Measurements from ENCODE around the gene TXNRD1. TPM values are rescaled to one million over a fixed set of nuclear protein-coding genes. Genes with fewer than 3 reads are reported as not detected.
"Not testable (repeated sequence)": the region's sequence is repeated elsewhere in the genome, so short reads cannot be mapped to it uniquely, and the experiment has no call there.

The TXNRD1 gene
- total RNA-seq, 1 donor from 2014 or later, result 360 TPM

GRCh38 chr12:104320627-104321024, 105.0 kb downstream of the TXNRD1 start:
- DNase-seq (ENCODE audit: low read depth in 2 of 2), result no peak

GRCh38 chr12:104321949-104322348, 106.4 kb downstream of the TXNRD1 start:
- DNase-seq (ENCODE audit: low read depth in 2 of 2), result no peak

GRCh38 chr12:104322533-104322932, 107.0 kb downstream of the TXNRD1 start:
- DNase-seq (ENCODE audit: low read depth in 2 of 2), result not testable (repeated sequence)

- DNase-seq (ENCODE audit: low read depth in 2 of 2), result no peak
Measured at GRCh38 chr12:104323899-104324298, 108.3 kb downstream of the TXNRD1 start.

GRCh38 chr12:104328278-104328677, 112.7 kb downstream of the TXNRD1 start:
- DNase-seq (ENCODE audit: low read depth in 2 of 2), result not testable (repeated sequence)

GRCh38 chr12:104328790-104329189, 113.2 kb downstream of the TXNRD1 start:
- no peak for DNase-seq (ENCODE audit: low read depth in 2 of 2)

GRCh38 chr12:104329707-104330532, 114.3 kb downstream of the TXNRD1 start:
- no peak for DNase-seq (ENCODE audit: low read depth in 2 of 2)

- no peak for DNase-seq (ENCODE audit: low read depth in 2 of 2)
Measured at GRCh38 chr12:104331376-104331775, 115.8 kb downstream of the TXNRD1 start.

GRCh38 chr12:104332273-104332672, 116.7 kb downstream of the TXNRD1 start:
- not testable (repeated sequence) for DNase-seq (ENCODE audit: low read depth in 2 of 2)

- DNase-seq (ENCODE audit: low read depth in 2 of 2), result no peak
Measured at GRCh38 chr12:104333692-104334255, 118.2 kb downstream of the TXNRD1 start.

GRCh38 chr12:104334581-104334980, 119.0 kb downstream of the TXNRD1 start:
- DNase-seq (ENCODE audit: low read depth in 2 of 2), result no peak

- DNase-seq (ENCODE audit: low read depth in 2 of 2), result no peak
Measured at GRCh38 chr12:104336115-104336514, 120.5 kb downstream of the TXNRD1 start.

- no peak for DNase-seq (ENCODE audit: low read depth in 2 of 2)
Measured at GRCh38 chr12:104337030-104337558, 121.5 kb downstream of the TXNRD1 start.

GRCh38 chr12:104339663-104340062, 124.1 kb downstream of the TXNRD1 start:
- no peak for DNase-seq (ENCODE audit: low read depth in 2 of 2)

GRCh38 chr12:104340177-104340576, 124.6 kb downstream of the TXNRD1 start:
- no peak for DNase-seq (ENCODE audit: low read depth in 2 of 2)

- no peak for DNase-seq (ENCODE audit: low read depth in 2 of 2)
Measured at GRCh38 chr12:104340925-104341611, 125.5 kb downstream of the TXNRD1 start.

- DNase-seq (ENCODE audit: low read depth in 2 of 2), result no peak
Measured at GRCh38 chr12:104342147-104342546, 126.6 kb downstream of the TXNRD1 start.

GRCh38 chr12:104342635-104343249, 127.2 kb downstream of the TXNRD1 start:
- DNase-seq (ENCODE audit: low read depth in 2 of 2), result no peak

GRCh38 chr12:104344682-104345081, 129.1 kb downstream of the TXNRD1 start:
- DNase-seq (ENCODE audit: low read depth in 2 of 2), result no peak

- no peak for DNase-seq (ENCODE audit: low read depth in 2 of 2)
Measured at GRCh38 chr12:104345234-104346066, 129.9 kb downstream of the TXNRD1 start.
